Islet precursor cell (in vitro differentiated cells): ENCODE measurements around the gene DNAAF8.

ENCODE experiments used
- DNase-seq: peaks from one replicate; pipeline ENCODE4 v3.0.0-alpha.2; 2018

Gene DNAAF8

GRCh38 chr16:4734063-4734729, at the start of gene DNAAF8, which contains the start of gene ANKS3:
Gene DNAAF8 (plus strand): TSS chr16:4734537. CDS start chr16:4736515, 1,978 bp downstream.
Gene ANKS3 (minus strand): TSS chr16:4734271. CDS start chr16:4730149, 4,122 bp downstream.
- DNase-seq, result peak; percentile 99

- DNase-seq, result no peak
These were observed 49.6 kb upstream of the DNAAF8 start for GRCh38 chr16:4684763-4685162.

DNA sequence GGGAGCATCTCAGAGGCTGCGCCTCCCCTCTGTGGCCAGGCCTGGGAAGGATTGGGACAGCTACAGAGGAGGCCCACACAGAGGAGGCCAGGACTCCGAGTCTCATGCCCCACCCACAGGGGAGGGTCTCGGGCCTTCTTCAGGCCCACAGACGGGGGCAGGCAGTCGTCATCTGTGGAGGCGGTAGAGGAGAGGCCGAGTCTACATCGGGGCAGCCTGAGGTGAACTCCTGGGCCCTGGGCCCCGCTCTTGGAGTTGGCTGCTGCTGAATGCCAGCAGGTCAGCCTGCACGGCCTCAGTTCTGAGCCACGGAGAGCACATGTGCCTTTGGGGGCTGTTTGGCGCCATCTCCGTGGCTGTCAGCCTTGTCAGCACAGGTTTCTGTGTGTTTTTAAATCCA, 49.0 kb upstream of the DNAAF8 start:
- no peak for DNase-seq

DNA sequence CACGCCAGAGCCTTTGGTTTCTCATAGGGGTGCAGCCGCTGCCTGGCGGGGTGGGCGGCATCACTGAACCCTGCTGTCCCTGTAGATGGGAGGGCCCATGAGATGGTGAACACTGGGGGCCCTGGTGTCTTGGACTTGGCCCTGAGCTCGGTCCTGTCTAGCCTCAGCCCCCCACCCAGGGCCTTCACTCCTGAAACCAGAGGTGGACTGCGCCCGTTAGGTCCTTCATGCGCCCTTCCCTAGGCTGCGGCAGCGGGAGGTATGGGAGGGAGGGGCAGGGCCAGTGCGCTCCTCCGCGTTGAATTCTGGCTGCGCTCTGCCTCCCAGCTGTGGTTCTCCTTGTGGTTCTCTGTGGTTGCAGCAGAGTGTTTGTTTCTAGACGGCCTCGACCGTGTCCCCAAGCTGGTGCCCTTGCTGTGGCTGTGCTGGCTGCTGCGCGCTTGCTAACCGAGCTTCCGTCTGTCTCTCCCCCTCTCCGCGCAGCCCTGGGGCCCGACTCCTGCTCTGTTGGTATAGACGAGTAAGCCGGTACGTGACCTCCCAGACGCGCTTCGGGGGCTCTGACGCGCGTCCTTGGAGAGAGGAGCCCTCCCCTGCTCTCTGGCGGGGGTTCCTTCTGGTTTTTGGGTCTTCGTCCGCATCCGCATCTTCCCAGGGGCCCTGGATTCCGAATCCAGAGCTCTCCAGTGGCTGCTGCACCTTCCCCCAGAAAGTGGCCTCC, 48.4 kb upstream of the DNAAF8 start:
- DNase-seq, result no peak

GRCh38 chr16:4686497-4687210, 47.7 kb upstream of the DNAAF8 start:
- no peak for DNase-seq

DNA sequence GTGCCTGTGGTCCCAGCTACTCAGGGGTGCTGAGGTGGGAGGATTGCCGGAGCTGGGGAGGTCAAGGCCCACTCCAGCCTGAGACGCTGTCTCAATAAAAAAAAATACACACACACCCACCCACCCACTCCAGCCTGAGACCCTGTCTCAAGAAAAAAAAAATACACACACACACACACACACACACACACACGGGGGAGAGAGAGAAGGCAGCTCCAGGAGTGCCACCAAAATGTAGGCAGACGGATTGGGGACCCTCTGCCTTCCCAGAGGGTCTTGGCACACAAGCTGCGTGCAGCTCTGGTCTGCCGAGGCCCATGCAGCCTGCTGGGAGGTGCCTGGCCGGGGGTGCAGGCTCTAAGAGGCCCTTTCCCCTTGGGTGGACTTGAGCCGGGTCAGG, 46.9 kb upstream of the DNAAF8 start:
- DNase-seq, result no peak

GRCh38 chr16:4687946-4688673, 46.2 kb upstream of the DNAAF8 start:
- DNase-seq, result no peak

DNA sequence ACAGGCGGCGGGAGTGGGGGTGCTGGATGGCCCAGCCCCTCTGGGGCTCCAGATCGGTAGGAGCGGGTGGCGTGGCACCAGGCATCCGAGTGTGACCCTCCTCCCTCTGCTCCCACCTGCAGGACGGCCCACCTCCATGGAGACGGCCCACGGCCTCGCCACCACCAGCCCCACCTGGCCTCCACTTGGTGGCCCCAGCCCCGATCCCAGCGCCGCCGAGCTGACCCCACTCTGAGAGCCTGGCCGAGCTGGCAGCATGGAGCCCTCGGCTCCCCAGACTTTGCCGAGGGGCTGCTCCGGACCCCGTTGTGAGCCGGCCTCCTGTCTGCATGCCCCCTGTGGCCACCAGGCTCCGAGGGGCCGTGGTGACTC, 45.7 kb upstream of the DNAAF8 start:
- no peak for DNase-seq

DNA sequence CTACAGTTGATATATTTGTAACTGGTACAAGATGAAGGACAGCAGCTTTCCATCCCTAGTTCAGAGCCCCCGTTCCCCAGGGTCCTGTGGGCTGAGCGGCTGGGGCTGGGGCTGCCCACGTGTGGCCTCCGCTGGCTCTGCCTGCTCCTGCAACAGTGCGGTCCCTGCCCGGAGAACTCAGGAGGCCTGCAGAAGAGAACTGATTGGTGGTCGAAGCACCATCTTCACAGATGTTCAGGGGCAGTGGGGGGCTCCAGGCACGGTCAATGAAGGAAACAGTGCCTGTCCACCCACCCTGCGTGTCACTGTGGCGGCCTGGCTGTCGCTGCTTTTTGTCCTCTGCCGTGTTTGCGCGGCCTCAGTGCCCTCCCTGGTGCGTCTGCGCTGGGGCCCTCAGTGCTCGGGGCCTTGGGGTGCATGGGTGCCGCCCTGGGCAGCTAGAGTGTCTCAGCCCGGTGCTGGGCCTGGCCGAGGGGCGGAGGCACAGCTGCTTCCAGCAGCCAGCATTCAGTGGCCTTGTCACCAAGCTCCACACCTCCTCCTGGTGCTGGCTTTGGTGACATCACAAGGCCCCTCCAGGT, 45.2 kb upstream of the DNAAF8 start:
- peak; percentile 38 for DNase-seq

DNA sequence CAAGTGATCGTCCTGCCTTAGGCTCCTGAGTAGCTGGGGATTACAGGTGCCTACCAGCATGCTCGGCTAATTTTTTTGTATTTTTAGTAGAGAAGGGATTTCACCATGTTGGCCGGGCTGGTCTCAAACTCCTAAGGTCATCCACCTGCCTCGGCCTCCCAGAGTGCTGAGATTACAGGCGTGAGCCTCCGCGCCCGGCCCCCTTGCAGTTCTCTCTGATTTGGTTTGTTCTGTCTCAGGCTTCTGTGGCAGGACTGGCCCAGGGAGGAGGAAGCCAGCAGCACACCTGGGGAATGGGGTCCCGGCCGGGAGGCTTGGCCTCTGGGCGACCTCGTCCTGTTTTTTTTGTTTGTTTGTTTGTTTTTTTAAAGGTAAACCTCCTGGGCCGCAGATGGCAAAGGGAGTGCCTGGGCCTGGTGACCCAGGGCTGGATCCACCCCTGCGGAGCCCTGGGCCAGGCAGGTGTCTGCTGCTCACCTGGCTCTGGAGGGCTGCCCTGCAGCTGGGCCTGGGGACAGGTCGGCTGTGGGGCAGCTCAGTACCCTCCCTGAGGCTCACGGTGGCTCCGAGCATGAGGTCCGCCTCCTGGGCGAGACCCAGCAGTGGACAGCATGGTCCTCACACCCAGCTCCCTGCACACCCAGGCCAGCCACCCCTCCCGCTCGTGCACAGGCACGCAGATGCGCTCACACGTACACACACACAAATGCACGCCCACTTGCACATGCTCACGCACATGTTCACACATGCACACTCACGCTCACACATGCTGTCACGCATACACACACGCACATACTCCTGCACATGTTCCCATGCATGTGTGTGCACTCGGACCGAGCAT, 44.3 kb upstream of the DNAAF8 start:
- DNase-seq, result peak; percentile 46

- peak; percentile 51 for DNase-seq
These were observed 43.2 kb upstream of the DNAAF8 start for GRCh38 chr16:4690946-4691665.

DNA sequence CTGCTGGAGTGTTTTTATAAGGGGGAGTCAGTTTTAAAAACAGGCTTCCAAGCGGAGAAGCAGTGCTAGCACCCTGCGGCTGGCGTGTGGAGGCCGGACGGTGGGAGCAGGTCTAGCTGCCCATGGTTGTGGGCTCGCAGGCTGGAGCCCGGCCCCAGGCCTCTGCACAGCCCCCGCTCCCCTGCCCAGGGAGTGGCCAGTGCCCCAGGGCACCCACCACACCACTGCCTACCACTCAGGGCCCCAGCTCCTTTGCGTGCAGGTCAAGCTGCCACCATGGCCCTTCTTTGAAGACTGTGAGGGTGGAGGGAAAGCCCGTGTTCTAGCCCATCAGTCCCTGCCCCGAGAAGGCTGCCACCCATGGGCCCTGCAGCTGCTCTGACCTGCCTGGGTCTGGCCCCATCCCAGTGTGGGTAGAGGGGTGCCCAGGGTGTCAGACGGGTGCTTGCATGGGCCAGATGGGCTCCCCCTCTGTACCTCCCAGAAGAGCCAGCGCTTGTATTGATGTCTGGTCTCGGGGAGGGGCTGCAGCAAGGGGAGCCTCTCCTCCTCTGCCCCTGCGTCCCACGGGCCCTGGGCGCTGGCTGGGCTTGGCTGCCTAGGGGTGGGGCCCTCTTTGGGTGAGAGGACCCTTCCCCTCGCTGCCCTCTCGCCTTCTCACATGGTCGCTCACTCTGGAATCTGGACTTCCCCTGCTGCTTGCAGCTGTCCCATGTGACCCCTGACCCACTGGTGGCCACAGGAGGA, 42.5 kb upstream of the DNAAF8 start:
- DNase-seq, result peak; percentile 49

GRCh38 chr16:4692460-4693295, 41.7 kb upstream of the DNAAF8 start:
- DNase-seq, result peak; percentile 53

- DNase-seq, result peak; percentile 98
These were observed 40.9 kb upstream of the DNAAF8 start, which contains the start of gene NUDT16L1 for GRCh38 chr16:4693296-4693955. Gene NUDT16L1 (plus strand): TSS chr16:4693562. CDS start chr16:4693727, 165 bp downstream.

GRCh38 chr16:4693956-4694641, 40.2 kb upstream of the DNAAF8 start:
- peak; percentile 70 for DNase-seq

GRCh38 chr16:4694642-4695451, 39.5 kb upstream of the DNAAF8 start:
- peak; percentile 52 for DNase-seq
